NT2/D1 (cell line): ENCODE measurements around the gene EIF1.
A peak's percentile ranks its signal among the peaks of the same experiment; 100 is the strongest.

Experiments
- DNase-seq: peaks from one replicate; pipeline ENCODE4 v3.0.0-alpha.2; 2011; ENCODE audit warnings: low read depth, low spot score
- H3K27me3 ChIP-seq: 2 replicates; pipeline ENCODE4 v1.6.0; 2011; ENCODE audit warnings: mild to moderate bottlenecking; ENCODE audit not compliant: insufficient read length, insufficient read depth
- H3K36me3 ChIP-seq: 2 replicates; pipeline ENCODE4 v1.6.1; 2011; ENCODE audit warnings: mild to moderate bottlenecking, low read length, mixed read lengths; ENCODE audit not compliant: insufficient read depth, insufficient read length
- H3K4me1 ChIP-seq: 2 replicates; pipeline ENCODE4 v1.5.1; 2011; ENCODE audit not compliant: insufficient read depth, insufficient read length
- H3K4me3 ChIP-seq: 2 replicates; pipeline ENCODE4 v1.5.1; 2011; ENCODE audit warnings: low read depth; ENCODE audit not compliant: insufficient read length
- H3K9ac ChIP-seq: 2 replicates; pipeline ENCODE4 v1.6.0; 2011; ENCODE audit warnings: low read depth; ENCODE audit not compliant: insufficient read length
- H3K9me3 ChIP-seq: 2 replicates; pipeline ENCODE4 v1.5.1; 2011; ENCODE audit warnings: mild to moderate bottlenecking, low read length; ENCODE audit not compliant: insufficient read depth
- SUZ12 ChIP-seq: IDR thresholded peaks from 2 replicates; pipeline ENCODE4 v1.6.1; 2011; ENCODE audit not compliant: insufficient read length, insufficient read depth; ENCODE audit errors: extremely low read depth
- YY1 ChIP-seq: IDR thresholded peaks from 2 replicates; pipeline ENCODE4 v1.6.1; 2011; ENCODE audit not compliant: insufficient read length, insufficient read depth
- ZNF274 ChIP-seq: IDR thresholded peaks from 2 replicates; pipeline ENCODE4 v1.6.1; 2011; ENCODE audit warnings: mild to moderate bottlenecking, low read depth, low read length

EIF1 gene

GRCh38 chr17:41722231-41722630, 33.5 kb downstream of the EIF1 start:
- H3K36me3 ChIP-seq: no peaks in the 10 kb centered on the region
- peaks cover 8% of the 10 kb centered on the region for H3K4me1 ChIP-seq
- H3K9me3 ChIP-seq: no peaks in the 10 kb centered on the region
- no peak overlapping the region for H3K4me3 ChIP-seq
- no peak for DNase-seq
- peak overlapping the region; percentile 17 for H3K9ac ChIP-seq
- TF ChIP-seq ZNF274 (no peak), YY1 (no peak), SUZ12 (no peak)
- peaks cover 6% of the 10 kb centered on the region for H3K27me3 ChIP-seq

GRCh38 chr17:41723801-41724475, 35.3 kb downstream of the EIF1 start:
- Histone ChIP-seq H3K4me1 (peaks cover 4% of the 10 kb centered on the region), H3K9me3 (no peaks in the 10 kb centered on the region), H3K9ac (no peak overlapping the region), H3K27me3 (no peaks in the 10 kb centered on the region), H3K4me3 (no peak overlapping the region), H3K36me3 (no peaks in the 10 kb centered on the region)
- DNase-seq: no peak
- TF ChIP-seq YY1 (no peak), SUZ12 (no peak), ZNF274 (no peak)

DNA sequence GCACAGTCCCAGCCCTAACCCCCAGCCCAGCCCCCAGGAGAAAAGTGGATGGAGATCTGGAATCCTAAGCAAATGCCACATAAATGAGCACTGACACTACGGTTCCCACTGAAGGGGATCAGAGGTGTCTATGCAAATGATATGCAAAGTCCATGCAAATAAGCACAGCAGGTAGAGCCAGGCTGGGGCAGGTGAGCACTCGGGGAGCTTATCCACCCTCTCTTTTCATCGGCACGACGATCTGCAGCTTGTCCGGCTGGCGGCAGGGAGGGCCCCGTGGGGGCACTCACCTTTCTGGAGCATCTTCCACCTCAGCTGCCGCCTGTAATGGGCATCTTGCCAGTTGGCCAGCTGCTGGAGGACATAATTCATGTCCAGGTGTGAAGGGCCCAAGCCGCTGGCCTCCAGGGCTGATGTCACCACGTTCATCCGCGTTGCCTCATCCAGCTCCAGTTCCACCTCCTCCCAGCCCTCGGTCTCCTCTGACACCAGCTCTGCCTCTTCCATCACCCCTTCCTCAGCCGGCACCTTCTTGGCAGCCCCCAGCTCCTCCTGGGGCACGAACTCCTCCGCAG, 35.9 kb downstream of the EIF1 start:
- Histone ChIP-seq H3K27me3 (no peaks in the 10 kb centered on the region), H3K36me3 (no peaks in the 10 kb centered on the region), H3K4me3 (no peak overlapping the region), H3K4me1 (peaks cover 4% of the 10 kb centered on the region), H3K9ac (no peak overlapping the region), H3K9me3 (no peaks in the 10 kb centered on the region)
- TF ChIP-seq SUZ12 (no peak), ZNF274 (no peak), YY1 (no peak)
- DNase-seq: no peak

- Histone ChIP-seq H3K4me3 (no peak overlapping the region), H3K9ac (no peak overlapping the region), H3K4me1 (peaks cover 6% of the 10 kb centered on the region), H3K36me3 (no peaks in the 10 kb centered on the region), H3K9me3 (no peaks in the 10 kb centered on the region), H3K27me3 (no peaks in the 10 kb centered on the region)
- TF ChIP-seq SUZ12 (no peak), ZNF274 (no peak), YY1 (no peak)
- DNase-seq: no peak
These were observed 36.4 kb downstream of the EIF1 start for GRCh38 chr17:41725134-41725533.

DNA sequence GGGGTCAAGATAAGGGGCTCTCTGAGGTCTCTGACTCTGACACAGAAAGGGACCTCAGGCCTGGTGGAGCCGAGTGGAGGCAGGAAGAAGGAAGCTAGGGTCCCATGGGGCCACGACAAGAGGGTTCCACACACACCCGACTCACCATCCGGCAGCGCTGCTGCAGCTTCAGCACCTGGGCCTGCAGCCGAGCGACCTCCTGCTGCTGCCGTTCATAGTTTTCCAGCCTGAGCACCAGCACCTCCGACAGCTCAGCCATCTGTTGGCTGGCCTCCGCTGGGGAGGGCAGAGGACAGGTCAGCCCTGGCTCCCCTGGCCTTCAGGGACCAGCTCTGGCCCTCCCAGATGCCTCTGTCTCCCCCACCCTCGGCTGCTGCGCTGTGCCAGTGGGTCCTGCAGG, 39.4 kb downstream of the EIF1 start:
- H3K9me3 ChIP-seq: no peaks in the 10 kb centered on the region
- no peak for DNase-seq
- TF ChIP-seq YY1 (no peak), SUZ12 (no peak), ZNF274 (no peak)
- H3K27me3 ChIP-seq: peaks cover 21% of the 10 kb centered on the region
- no peak overlapping the region for H3K9ac ChIP-seq
- no peaks in the 10 kb centered on the region for H3K36me3 ChIP-seq
- H3K4me1 ChIP-seq: peaks cover 17% of the 10 kb centered on the region
- H3K4me3 ChIP-seq: no peak overlapping the region

GRCh38 chr17:41730479-41730878, 41.8 kb downstream of the EIF1 start:
- Histone ChIP-seq H3K9me3 (no peaks in the 10 kb centered on the region), H3K4me1 (peaks cover 15% of the 10 kb centered on the region), H3K36me3 (no peaks in the 10 kb centered on the region), H3K27me3 (peaks cover 45% of the 10 kb centered on the region), H3K4me3 (no peak overlapping the region), H3K9ac (peak overlapping the region; percentile 21)
- DNase-seq: no peak
- TF ChIP-seq ZNF274 (no peak), SUZ12 (no peak), YY1 (no peak)

- Histone ChIP-seq H3K9ac (no peak overlapping the region), H3K4me3 (no peak overlapping the region), H3K27me3 (peaks cover 59% of the 10 kb centered on the region), H3K9me3 (no peaks in the 10 kb centered on the region), H3K36me3 (no peaks in the 10 kb centered on the region), H3K4me1 (peaks cover 15% of the 10 kb centered on the region)
- TF ChIP-seq YY1 (no peak), ZNF274 (no peak), SUZ12 (no peak)
- no peak for DNase-seq
These were observed 43.2 kb downstream of the EIF1 start for GRCh38 chr17:41731836-41732235.
